ENCODE data around the gene LRRC7.

The LRRC7 gene

GRCh38 chr1:70169018-70169839 lies 601.5 kb downstream of the LRRC7 start:
- no peak for DNase-seq (ENCODE audit: low read depth in 2 of 2)

GRCh38 chr1:70171512-70171911 lies 603.8 kb downstream of the LRRC7 start:
- DNase-seq (ENCODE audit: low read depth in 2 of 2) = no peak
